EH (cell line): Measurements from ENCODE around the gene HOXA3.

ENCODE experiments used
- DNase-seq: peaks from one replicate; pipeline ENCODE4 v3.0.0-alpha.2; 2015; ENCODE audit warnings: low read depth

Gene HOXA3

DNA sequence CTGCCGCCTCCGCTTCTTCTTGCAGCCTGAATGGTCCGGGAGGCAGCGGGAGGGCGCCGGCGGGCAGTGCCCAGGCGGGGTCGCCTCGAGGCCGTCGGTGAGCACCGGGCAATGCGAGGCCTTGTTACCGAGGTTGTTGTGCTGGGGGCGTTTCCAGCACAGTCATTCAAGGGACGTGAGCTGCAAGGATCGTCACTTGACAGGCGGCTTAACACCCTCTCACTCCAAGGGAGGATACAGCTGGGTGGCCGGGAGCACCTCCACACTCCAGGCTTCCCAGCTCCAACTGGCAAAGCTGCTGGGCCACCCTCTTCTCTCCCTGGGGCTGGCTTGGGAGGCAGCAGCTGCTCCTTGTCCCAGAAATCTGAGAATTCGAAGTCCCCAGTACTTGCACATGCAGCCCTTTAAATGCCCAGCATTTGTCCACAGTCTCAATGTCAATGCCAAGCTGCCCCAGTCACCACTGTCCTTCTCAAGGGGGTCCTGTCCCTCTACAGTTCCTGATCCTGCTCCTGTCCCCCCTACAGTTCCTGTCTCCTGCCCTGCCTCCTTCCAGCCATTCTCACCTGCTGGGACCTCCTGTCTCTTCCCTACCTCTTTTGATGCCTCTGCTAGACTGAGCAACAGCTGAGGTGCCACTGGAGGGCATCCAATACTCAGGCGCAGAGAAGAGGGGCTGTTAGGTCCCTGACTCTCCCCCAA, 37.1 kb upstream of the HOXA3 start:
- peak; percentile 90 for DNase-seq

DNA sequence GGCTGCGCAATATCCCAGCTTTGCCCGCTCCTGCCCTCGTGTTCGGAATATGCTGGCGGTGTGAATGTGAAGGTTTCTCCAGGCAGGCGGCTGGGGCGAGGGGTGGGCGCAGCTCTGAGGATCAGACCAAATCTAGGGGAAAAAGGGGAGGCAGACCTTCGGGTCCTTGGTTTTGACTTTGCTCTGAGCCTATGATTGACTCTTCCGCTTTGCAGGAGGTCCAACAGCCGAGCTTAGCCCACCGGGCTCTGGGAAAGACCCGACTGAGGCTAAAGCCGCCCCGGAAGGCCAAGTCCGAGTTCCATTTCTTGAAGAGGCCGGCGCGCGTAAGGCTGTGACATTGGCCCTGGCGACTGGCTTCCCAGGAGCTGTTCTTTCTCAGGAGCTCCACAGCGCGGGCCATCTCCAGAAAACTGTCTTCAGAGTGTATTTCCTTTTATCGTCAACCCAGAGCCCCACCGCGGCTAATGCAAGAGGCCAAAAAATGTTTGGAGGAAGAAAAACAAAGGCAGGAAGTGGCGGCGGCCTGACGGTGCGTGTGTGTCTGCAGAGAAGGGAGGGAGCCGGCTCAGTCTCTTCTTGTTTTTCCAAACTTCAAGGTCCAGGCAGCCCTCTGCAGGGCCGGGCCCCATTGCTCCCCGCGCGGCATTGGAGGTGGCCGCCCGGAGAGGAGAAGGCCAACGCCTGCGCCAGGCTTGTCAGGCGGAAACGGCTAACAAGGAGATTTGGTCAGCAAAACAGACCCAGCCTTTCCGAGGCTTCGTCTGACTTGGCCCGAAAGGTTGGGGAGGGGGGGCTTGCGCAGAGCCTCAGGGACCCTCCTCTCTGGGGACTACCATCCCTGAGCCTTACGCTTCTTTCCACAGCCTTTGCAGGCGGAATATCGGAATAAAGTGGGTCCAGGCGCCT, 36.3 kb upstream of the HOXA3 start:
- peak; percentile 89 for DNase-seq

DNA sequence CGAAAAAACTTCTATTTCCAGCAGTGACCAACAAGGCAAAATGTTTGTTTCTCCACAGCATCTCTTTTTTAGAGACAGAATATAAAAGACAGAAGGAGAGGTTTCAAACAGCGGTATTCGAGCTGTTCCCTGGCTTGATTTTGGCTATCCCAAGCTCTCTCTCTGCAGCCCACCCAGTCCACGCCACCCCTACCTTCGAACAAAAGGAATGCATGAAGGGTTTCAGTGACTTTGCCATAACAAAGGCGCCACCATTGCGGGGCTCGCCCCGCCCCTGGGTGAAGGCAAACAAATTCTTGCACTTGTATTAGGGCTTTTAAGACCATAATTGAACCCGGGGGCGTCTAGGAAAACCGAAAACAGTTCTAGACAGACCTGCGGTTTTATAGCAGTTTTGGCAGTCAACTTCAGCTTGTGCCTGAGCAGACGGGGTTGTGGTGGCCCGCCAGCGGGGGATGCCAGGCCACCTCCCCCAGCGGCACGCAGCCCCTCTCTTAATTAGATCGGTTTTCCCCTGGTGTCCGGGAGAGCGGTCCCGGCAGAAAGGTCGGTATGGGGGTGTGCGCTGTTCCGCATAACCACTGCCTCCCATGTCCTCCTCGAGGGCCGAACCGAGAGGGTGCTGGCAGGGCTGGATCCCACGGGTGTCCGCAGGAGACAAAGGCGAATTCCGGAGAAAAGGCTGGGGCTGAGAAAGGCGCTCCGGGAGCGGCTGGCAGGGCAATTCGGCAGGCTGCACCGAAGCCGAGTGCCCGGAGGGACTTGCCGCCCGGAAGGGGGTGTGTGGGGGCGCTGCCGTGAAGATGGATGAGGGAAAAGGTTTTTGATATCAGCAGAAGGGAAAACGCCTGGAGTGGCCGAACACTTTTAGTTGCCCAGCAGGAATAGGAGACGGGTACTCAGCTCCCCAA, 35.3 kb upstream of the HOXA3 start:
- DNase-seq, result peak; percentile 72

DNA sequence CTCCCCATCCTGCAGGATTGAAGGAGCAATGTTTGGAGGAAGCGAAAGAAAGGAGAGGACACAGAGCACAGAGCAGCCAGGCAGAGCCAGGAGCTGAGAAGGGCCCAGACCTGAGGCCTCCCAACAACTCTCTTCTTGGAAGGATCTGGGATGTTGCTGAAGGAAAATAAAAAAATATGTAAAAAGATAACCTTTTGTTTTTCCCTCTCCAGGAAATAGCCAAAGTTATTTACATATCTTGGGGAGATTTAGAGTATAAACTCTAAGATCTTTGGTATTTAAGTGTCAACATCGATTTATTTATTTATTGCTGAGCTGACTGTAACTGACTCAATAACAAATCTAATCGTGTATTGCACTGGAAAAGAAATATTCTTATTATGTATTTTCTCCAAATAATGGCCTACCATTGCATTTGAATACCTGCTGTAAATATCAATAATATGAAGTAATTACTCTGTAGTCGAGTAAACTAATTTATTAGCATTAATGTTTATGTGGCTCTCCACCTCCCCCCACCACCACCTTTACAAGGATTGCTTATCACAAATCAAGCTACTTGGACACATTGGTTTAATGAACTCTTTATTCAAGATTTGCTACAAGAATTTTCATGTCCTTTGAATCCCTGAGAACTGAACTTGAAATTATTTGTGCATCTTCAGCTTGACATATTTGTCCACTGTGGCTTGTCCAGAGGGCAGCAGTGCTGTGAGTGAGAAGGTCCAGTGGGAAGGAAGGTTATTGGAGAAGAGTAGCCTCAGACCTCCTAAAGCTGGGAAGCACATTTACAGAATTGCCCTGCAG, 34.5 kb upstream of the HOXA3 start:
- DNase-seq, result peak; percentile 80

DNA sequence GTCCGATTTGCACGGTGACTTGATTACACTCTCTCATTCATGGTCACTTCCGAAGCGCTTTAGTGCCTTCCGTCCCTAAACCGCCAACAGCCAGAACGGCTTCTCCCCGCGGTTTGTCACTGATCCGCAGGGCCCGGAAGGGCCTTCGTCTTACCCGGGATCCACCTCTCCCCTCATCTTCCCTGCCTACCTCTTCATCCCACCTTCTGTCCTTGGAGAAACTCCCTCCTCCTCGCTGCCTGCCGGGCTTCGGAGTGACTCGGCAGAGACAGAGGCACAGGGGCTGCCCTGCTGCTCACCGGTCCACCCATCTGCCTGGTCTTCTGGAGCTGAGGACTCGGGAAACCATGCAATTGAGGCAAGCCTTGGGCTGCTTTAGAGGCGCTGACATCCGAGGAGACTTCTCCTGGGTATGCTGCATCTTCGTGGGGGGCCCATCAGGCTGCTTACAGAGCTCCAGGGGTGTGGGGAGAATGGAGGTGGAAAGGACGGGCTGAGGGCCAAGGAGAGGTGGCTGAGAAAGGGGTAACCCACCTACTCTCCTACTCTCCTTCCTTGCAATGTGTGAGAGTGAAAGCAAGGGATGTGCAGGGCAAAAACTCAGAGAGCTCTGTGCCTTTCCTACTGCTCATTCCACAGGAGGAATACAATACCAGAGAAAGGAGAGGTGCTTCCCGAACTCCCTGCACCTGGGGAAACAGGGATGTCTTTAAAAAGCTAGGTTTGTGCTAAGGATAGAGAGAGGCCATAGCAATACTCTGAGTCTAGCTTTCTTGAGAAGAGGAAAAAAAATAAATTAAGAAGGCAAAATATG, 33.7 kb upstream of the HOXA3 start:
- peak; percentile 54 for DNase-seq

GRCh38 chr7:27185013-27185853, 32.9 kb upstream of the HOXA3 start, which contains the start of gene HOXA11:
Gene HOXA11, minus strand, starts transcription at chr7:27185232. Its CDS starts 88 bp downstream, at chr7:27185144.
- peak; percentile 99 for DNase-seq

DNA sequence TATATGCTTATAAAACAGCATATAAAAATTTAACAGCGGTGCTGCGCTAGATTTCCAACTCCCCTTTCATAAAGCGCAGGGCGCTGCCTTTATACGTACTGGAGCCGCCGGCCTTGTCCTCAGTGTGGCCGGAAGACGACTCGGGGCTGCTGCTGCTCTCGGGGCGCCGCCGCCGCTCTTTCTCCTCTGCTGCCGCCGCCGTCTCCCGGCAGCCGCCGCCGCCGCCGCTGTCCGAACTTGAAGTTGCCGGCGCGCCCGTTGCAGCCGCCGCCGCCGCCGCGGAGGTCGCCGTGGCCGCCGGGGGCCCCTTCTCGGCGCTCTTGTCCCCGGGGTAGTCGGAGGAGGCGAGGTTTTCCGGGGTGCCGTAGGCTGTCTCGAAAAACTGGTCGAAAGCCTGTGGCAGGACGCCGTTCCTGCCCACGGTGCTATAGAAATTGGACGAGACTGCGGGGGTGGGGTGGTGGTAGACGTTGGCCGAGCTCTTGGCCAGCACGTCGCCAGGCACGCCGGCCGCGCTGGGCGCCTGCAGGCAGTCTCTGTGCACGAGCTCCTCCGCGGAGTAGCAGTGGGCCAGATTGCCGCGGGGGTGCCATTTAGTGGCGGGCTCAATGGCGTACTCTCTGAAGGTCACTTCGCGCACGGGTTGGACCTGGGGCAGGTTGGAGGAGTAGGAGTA, 32.1 kb upstream of the HOXA3 start:
- DNase-seq, result peak; percentile 56

- DNase-seq, result peak; percentile 40
Observed at GRCh38 chr7:27183682-27184336, 31.4 kb upstream of the HOXA3 start.

DNA sequence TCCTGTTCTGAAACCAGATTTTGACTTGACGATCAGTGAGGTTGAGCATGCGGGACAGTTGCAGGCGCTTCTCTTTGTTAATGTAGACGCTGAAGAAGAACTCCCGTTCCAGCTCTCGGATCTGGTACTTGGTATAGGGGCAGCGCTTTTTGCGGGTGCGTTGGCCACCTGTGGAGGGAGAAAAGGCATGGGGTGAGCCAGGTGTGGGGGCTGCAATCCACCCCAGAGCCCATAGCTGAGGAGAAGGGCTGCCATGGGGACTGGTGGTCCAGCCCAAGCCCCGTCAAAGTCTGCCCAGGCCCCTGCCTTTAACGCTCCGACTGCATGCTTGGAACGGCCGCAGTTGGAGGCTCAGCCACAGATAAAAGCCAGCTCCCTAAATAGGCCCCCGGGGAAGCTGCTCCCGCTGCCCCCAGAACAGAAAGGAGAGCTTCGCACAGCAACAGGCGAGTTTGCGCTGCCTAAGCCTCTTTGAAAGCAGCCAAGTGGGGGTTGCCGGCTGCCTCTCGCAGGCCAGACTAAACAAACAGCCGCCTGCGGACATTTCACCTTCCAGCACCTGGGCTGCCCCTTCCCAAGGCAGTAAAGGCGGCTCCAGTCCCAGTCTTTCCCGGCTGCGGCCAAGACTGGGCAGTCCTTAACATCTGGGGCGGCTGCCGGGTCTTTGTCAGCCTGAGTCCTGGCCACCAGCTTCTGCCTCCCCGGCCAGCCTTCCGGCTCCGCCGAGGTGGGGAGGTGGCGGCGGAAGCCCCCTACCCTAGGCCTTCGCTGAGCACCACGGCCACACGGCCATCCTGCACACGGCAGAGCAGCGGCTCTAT, 30.7 kb upstream of the HOXA3 start:
- peak; percentile 48 for DNase-seq

- peak; percentile 42 for DNase-seq
Observed at GRCh38 chr7:27182285-27182841, 30.0 kb upstream of the HOXA3 start.

DNA sequence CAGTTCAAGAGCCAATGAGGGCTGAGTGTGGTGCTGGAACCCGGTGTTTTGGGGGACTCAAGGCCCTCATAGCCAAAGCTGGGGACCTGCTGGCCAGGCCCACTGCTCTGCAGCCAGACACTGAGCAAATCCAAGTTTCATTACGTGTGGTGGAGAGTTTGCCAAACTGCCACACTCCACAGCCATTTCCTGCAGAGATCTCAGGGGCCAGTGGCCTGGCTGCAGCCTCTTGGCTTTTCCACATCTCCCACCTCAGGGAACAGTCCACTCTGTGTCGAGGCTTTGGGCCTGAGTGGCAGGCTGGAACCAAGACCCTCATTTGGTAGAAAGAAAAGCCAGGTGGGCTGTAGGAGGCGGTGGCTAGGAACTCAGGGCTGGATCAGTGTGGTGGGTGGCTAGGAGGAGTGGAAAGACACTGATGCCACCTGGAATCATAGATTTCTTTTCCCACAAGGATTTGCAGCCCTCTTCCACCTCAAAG, 29.5 kb upstream of the HOXA3 start:
- peak; percentile 74 for DNase-seq

DNA sequence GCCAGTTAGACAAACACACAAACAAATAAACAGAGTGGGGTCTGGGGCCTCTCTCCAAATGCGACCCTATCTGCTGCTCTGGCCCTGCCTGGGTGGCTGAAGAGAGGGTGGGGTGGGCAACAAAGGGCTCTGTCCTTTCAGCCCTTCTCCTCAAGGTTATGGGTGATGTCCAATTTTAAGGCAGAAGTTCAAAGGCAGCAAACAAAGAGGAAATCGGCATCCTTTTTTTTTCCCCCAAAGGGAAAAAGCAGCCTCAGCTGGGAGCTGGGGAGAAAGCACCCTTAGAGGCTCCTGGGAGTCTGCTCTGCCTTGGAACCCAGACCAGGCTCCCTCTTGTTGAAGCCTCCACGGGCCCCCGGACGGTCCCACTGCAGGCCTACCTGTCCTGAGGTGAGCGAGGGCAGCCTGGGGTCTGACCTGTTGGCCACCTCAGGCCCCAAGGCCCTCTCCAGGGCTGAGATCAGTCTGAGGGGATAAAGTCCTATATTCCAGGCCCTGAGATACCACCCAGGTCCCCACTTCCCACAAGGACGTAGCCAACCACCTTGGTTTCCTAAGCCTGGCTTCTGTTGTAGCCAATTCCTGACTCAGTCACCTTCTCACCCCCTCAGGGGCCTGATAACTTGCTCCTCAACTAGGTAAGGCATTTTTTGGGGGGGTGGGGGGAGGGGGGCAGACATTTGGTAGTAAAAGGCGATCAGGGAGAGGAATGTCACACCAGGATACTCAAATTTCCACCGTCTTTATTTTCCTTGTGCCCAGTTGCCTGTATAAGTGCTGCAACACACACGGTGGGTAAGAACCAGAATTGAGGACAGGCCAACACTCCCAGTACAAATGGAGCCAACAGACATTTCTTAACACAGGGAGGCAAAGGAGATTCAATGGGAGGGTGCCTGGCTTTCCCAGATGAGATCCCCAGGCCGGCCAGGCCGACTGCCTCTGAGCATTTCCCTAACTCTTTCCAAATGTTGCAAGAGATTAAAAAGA, 28.3 kb upstream of the HOXA3 start:
- DNase-seq, result peak; percentile 50

GRCh38 chr7:27179503-27180430, 27.4 kb upstream of the HOXA3 start:
- DNase-seq, result peak; percentile 95

- peak; percentile 47 for DNase-seq
Observed at GRCh38 chr7:27179030-27179429, 26.6 kb upstream of the HOXA3 start.
